Activated gamma-delta T cell treated with anti-CD3 and anti-CD28 coated beads, Interleukin-2, amount 50 U/mL, for 16 hours (primary cell): ENCODE measurements around the gene FAM168B.

Experiments used
- DNase-seq: peaks from one replicate; pipeline ENCODE4 v3.0.0-alpha.2; 2020; ENCODE audit warnings: low read depth

The FAM168B gene

GRCh38 chr2:131022731-131023130, 70.5 kb downstream of the FAM168B start:
- DNase-seq = no peak

DNA sequence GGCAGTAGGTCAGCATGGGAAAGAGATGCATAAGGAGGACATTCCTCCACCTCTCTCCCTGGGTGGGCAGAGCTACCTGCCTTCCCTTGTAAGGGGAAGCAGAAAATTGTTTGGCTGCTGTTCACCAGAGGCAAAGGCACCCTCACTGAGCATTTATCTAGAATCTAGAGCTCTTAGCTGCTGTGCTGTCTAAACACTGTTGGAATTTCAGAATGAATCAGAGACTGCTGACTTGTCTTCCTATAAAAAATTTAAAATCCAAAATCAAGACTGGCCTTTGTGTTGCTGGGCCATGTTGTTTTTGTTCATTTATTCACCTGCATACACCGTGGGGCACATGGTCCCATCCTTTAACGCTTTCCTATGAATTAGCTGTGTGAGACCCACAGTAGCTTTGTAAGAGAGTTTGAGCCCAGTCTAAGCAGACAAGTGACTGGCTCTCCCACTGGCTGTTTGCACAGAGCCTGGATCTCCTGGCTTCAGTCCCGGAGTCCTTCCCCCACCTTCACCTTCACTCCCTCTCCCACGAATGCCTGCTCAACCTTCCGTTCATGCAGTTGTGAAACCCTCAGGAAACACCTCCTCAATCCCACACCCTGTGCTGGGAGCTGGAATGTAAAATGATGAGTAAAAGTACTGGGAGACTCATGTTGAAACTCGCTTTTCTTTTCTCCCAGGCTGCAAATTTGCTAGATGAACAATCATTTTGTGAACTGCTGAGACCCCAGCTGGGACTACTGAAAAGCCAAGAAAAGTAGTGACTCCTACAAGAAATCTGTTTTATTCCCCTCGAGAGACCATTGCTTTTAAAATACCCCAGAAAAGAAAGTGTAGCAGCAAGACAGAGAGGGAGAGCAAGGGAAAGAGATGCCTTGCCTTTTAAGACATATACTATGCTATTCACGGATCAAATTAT, 76.2 kb downstream of the FAM168B start:
- DNase-seq = no peak

DNA sequence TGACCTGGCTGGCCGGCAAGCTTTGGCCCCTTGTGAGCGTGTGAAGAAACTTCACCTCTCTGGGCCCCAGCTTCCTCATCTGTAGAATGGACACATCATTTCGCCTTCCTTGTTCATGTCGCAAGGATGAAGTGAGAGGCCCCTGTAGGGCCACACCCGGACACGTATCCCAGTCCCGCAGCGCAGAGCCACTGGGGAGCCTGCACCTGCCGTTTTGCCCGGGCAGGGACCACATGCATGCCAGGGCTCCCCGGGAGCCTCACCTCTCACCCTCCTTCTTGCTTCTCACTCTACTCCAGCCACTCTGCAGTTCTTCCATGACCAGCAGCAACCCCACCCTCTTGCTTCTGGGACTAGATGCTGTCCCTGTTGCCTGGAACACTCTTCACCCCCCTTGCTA, 77.5 kb downstream of the FAM168B start:
- no peak for DNase-seq

DNA sequence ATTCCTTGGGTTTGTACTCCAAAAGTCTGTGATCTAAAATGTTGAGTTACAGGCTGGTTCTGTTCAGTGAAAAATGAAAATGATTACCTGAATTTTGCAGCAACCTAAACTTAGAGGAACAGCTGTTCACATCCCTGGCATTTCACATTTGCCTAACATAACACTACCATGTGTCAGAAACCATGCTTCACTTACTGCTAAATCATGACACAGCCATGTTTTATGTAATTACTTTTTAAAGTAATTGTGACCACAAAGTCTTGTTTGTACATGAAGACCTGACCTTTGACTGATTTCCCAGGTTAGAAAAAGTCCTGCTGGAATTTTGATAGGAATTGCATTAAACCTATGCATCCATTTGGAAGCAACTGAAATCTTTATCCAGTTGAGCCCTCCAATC, 79.1 kb downstream of the FAM168B start:
- no peak for DNase-seq

- no peak for DNase-seq
Measured at GRCh38 chr2:131011486-131011885, 81.8 kb downstream of the FAM168B start.

DNA sequence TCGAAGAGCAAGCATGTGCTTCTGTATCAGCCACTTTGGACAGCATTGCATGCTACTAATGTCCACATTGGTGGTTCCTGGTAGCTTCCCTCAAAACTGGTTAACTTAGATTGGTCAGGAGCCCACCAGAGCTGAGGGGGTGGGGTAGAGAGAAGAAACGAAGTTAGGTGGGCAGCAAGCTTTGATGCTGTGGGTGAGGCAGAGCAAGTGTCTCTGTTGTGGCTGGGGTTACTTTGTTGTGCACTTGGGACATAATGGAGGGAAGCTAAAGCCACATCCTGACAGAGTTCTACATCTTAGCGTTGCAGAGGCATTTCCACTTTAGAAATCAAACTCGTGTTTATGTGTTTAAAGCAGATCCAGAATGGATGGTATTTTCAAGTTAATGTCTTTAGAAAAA, 82.7 kb downstream of the FAM168B start:
- DNase-seq = no peak

GRCh38 chr2:131009713-131010475, 83.4 kb downstream of the FAM168B start:
- no peak for DNase-seq

GRCh38 chr2:131008967-131009366, 84.3 kb downstream of the FAM168B start:
- DNase-seq = no peak

- no peak for DNase-seq
Measured at GRCh38 chr2:131006561-131006960, 86.7 kb downstream of the FAM168B start.

DNA sequence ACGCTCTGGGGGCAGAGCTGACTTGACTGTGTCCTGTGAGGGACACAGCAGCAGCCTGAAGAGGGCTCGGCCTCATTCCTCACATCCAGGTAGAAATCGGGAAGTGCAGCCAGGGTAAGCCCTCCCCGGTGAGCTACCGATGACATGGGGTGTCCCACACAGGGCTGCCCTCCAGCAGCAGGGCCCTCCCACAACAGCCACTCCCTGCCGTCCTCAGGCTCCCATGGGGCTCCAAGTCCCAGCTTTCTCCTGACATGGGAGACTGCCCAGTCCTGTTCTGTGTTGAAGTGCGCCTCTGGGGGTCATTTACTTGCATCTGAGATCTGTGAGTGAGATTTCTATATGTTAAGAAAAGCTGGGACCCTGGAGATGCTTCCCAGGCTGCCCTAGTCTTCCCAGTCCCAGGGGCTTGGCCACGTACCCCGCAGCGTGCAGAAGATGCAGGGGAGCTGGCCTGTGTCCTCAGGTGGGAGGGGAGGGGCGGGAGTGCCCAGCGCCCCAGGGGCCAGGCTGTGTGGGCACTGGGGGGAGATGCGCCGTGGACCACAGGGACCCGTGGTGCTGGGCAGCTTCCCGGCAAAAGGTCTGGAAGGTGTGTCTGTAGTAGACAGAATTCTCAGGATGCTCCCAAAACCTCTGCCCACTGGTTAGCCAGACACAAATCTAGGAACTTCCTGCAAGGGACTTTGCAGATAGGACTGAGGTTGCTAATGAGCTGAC, 87.9 kb downstream of the FAM168B start:
- no peak for DNase-seq

GRCh38 chr2:131004446-131005209, 88.6 kb downstream of the FAM168B start:
- DNase-seq = no peak

GRCh38 chr2:130998561-130998960, 94.7 kb downstream of the FAM168B start:
- no peak for DNase-seq
